ENCODE measurements around the gene DOCK11. TPM values are rescaled to one million over a fixed set of nuclear protein-coding genes. Genes with fewer than 3 reads are reported as not detected.
A peak's percentile ranks its signal among the peaks of the same experiment; 100 is the strongest.
"Not testable (repeated sequence)": the region's sequence is repeated elsewhere in the genome, so short reads cannot be mapped to it uniquely, and the experiment has no call there.

The DOCK11 gene
- total RNA-seq, 2 donors from 2014 or later: 45.5 to 50.6 TPM

DNA sequence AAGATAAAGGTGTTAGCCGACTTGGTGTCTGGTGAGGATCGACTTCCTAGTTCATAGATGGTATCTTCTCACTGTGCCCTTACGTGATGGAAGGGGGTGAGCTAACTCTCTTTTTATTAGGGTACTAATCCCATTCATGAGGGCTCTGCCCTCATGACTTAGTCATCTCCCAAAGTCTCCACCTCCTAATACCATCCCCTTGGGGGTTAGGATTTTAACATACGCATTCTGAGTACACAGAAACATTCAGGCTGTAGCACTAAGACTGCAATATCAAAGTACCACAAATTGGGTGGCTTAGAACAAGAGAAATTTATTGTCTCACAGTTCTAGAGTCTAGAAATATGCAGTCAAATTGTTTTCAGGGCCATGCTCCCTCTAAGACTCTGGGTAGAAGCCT is 173.8 kb downstream of the DOCK11 start:
- Mint-ChIP-seq H3K9me3 (no peaks in the 10 kb centered on the region), H3K4me1 (no peaks in the 10 kb centered on the region), H3K27me3 (no peaks in the 10 kb centered on the region), H3K27ac (no peak overlapping the region), H3K4me3 (no peak overlapping the region), H3K36me3 (ENCODE audit: low read depth) (peaks cover 85% of the 10 kb centered on the region)
- no peak for ATAC-seq (replicated peaks)

DNA sequence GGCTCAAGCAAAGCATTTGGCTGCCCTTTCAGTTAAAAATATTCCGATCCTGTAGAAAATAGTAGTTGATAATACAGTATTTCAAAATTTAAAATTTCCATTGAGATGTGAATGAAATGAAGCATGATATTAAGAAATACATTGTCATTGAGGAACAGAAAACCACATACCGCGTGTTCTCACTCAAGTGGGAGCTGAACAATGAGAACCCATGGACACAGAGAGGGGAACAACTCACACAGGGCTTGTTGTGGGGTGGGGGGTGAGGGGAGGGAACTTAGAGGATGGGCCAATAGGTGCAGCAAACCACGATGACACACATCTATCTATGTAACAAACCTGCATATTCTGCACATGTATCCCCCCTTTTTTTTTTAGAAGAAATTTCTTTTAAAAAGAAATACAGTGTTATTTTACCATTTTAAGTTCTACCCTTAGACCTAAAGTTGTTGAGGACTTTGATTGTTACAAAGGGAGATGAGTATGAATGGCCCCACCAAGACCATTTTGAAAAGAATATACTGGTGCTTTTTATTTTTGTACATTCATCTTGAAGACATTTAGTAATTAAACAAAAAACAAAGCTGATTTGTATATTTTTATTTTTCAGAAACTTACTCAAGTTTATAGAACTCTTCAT is 179.8 kb downstream of the DOCK11 start:
- Mint-ChIP-seq H3K4me3 (no peak overlapping the region), H3K4me1 (no peaks in the 10 kb centered on the region), H3K27ac (no peak overlapping the region), H3K27me3 (no peaks in the 10 kb centered on the region), H3K36me3 (ENCODE audit: low read depth) (peaks cover 89% of the 10 kb centered on the region), H3K9me3 (no peaks in the 10 kb centered on the region)
- no peak for ATAC-seq (replicated peaks)

DNA sequence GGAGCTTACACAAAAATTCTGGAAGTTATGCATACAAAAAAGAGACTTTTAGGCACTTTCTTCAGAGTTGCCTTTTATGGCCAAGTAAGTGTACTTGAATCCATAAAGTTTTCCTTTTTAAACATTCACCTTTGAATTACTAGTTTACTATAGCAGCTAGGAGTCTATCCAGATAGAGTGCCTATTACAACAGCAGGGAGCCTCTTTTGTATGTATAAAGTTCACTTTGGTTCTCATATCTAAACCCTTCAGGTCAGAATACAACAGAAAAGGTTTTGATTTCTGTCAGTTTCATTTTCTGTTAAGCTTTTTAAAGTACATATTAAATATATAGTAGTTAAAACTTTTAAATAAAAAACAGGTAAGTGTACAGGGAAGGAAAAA is 180.3 kb downstream of the DOCK11 start:
- Mint-ChIP-seq H3K27ac (no peak overlapping the region), H3K4me3 (no peak overlapping the region), H3K4me1 (no peaks in the 10 kb centered on the region), H3K27me3 (no peaks in the 10 kb centered on the region), H3K36me3 (ENCODE audit: low read depth) (peaks cover 88% of the 10 kb centered on the region), H3K9me3 (no peaks in the 10 kb centered on the region)
- ATAC-seq (replicated peaks): peak; percentile 28

DNA sequence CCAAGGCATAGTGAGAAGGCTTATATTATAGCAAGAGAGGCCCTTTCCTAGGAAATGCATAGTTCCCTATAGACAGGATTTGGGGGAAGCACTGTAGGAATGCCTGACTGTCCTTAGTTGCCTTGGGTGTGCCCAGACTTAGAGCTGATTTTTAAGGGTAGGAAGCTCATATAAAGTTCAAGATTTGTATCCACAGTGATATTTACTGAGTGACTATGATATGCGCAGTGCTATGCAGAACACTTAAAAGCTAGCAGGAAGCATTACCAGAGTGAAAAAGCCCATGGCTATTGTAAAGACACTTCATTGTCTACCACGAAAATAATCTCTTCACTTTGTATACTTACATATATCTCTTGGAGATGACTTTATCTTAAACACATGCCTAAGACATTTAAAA is 181.7 kb downstream of the DOCK11 start:
- no peak for ATAC-seq (replicated peaks)
- no peaks in the 10 kb centered on the region for H3K4me1 Mint-ChIP-seq
- peaks cover 88% of the 10 kb centered on the region for H3K36me3 Mint-ChIP-seq (ENCODE audit: low read depth)
- no peaks in the 10 kb centered on the region for H3K27me3 Mint-ChIP-seq
- H3K9me3 Mint-ChIP-seq: no peaks in the 10 kb centered on the region
- no peak overlapping the region for H3K4me3 Mint-ChIP-seq
- H3K27ac Mint-ChIP-seq: no peak overlapping the region

DNA sequence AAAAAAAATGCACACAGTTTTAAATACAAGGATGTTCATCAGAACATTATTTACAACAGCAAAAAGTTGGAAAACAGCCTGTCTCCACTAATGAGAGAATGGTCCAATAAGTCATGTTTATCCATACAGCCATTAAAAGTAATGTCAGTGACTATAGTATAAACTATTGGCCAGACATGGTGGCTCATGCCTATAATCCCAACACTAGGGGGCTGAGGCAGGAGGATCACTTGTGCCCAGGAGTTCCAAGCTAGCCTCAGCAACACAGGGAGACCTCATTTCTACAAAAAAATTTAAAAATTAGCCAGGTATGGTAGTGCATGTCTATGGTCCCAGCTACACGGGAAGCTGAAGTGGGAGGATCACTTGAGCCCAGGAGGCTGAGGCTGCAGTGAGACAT is 183.7 kb downstream of the DOCK11 start:
- H3K4me3 Mint-ChIP-seq: no peak overlapping the region
- H3K27ac Mint-ChIP-seq: no peak overlapping the region
- H3K27me3 Mint-ChIP-seq: no peaks in the 10 kb centered on the region
- peaks cover 80% of the 10 kb centered on the region for H3K36me3 Mint-ChIP-seq (ENCODE audit: low read depth)
- ATAC-seq (replicated peaks): no peak
- H3K4me1 Mint-ChIP-seq: no peaks in the 10 kb centered on the region
- H3K9me3 Mint-ChIP-seq: no peaks in the 10 kb centered on the region

DNA sequence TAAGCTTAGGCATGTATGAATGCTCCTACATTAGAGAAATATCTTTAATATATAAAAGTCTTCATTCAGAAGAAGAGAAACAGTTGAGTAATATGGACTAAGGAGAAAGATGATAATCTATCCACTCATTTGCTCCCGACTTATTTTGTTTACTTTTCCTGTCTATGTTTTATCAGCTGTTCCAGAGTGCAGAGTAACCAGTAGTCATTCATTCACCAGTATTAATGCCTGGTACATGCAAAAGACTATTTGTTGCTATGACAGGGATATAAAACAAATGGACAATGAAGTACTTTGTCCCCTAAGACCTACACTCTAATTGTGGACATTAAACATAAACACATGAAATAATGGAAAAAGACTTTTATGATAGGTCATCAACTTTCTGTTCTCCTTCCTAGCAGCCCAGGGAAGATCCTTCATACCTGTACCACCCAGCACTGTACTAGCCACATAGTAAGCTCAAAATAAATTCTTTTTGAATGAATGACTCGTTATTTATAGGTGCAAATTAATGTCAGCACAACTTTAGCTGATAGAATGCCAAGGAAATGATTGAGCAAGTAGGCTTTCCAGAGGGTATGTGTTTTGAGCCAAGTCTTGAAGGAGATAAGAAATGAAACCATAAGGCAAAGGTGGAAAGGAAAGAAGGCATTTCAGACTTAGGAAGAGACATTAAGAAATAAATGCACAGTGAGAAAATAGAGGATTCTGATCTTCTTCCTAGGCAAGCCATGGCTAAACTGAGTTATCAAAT is 186.8 kb downstream of the DOCK11 start:
- H3K4me3 Mint-ChIP-seq: no peak overlapping the region
- H3K36me3 Mint-ChIP-seq (ENCODE audit: low read depth): peaks cover 73% of the 10 kb centered on the region
- no peak for ATAC-seq (replicated peaks)
- H3K9me3 Mint-ChIP-seq: no peaks in the 10 kb centered on the region
- no peak overlapping the region for H3K27ac Mint-ChIP-seq
- H3K4me1 Mint-ChIP-seq: no peaks in the 10 kb centered on the region
- no peaks in the 10 kb centered on the region for H3K27me3 Mint-ChIP-seq

DNA sequence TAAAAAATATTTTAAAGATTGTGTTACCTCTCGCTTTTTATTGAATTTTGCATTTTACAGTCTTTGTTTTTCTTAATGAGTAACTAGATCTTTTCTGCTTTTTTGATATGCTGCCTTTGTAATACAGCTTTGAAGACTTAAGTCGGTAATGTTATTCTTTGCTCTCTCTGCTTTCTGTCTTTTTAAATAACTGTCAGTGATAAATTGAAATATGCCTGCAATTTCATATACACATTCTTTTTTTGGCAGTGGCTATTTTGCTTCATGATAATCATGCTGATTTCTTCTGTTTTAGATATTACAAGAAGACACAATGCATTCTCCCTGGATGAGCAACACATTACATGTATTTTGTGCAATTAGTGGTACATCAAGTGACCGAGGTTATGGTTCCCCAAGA is 189.8 kb downstream of the DOCK11 start:
- Mint-ChIP-seq H3K4me3 (no peak overlapping the region), H3K27ac (no peak overlapping the region), H3K4me1 (no peaks in the 10 kb centered on the region), H3K27me3 (no peaks in the 10 kb centered on the region), H3K9me3 (no peaks in the 10 kb centered on the region), H3K36me3 (ENCODE audit: low read depth) (peaks cover 68% of the 10 kb centered on the region)
- ATAC-seq (replicated peaks): no peak

DNA sequence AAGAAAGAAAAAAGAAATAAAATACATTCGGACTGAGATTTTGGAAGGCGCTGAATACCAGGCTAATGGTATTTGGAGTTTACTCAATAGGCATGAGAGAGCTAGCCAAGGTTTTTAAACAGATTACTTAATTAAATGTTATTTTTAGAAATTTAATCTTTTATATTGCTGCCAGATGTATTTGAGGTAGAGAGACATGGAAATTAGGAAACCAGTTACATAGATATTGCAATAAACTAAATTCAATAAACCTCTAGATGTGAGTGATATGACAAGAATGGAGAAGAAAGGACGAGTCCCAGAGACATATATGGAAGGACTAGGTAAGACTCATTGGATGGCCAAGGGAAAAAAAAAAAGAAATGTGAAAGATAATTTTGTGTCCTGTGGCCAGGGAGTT is 193.3 kb downstream of the DOCK11 start:
- Mint-ChIP-seq H3K4me3 (no peak overlapping the region), H3K9me3 (no peaks in the 10 kb centered on the region), H3K27me3 (no peaks in the 10 kb centered on the region), H3K27ac (no peak overlapping the region), H3K36me3 (ENCODE audit: low read depth) (peaks cover 43% of the 10 kb centered on the region), H3K4me1 (no peaks in the 10 kb centered on the region)
- ATAC-seq (replicated peaks): no peak

DNA sequence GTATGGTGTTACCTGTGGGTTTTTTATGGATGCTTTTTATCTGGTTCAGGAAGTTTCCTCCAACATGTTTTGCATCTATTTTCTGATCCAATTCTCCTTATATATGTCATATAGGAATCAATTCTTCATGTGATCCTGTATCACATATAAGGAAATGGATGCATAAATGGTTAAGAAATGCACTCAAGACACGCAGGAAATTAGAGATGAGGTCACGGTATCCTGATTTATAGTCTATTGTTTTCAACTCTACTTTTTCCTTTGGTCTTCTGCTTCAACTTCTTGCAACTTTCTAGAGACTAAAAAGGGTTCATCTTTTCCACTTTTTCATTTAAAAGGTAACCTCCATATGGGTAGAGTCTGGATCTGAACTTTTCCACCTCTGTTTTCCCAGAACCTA is 198.2 kb downstream of the DOCK11 start:
- ATAC-seq (replicated peaks): no peak
- Mint-ChIP-seq H3K27ac (no peak overlapping the region), H3K4me1 (no peaks in the 10 kb centered on the region), H3K27me3 (no peaks in the 10 kb centered on the region), H3K36me3 (ENCODE audit: low read depth) (peaks cover 14% of the 10 kb centered on the region), H3K9me3 (no peaks in the 10 kb centered on the region), H3K4me3 (no peak overlapping the region)

DNA sequence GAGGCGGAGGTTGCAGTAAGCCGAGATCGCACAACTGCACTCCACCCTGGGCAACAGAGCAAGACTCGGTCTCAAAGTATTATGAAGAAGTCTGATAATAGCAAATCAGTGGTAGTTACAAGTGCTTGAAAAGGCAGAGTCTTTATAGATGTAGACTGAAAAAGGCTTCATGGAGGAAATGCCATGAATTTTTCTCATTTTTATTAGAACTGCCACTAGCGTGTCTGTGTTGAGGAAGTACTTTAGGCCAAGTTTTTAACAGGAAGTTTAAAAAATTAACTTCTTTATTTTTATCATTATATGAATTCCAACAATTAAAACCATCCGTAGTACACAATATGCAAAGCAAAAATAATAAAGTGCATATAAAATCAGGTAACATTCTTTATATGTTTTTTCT is 199.0 kb downstream of the DOCK11 start:
- H3K9me3 Mint-ChIP-seq: no peaks in the 10 kb centered on the region
- H3K4me1 Mint-ChIP-seq: no peaks in the 10 kb centered on the region
- ATAC-seq (replicated peaks): no peak
- H3K27me3 Mint-ChIP-seq: no peaks in the 10 kb centered on the region
- H3K27ac Mint-ChIP-seq: no peak overlapping the region
- H3K36me3 Mint-ChIP-seq (ENCODE audit: low read depth): peaks cover 10% of the 10 kb centered on the region
- no peak overlapping the region for H3K4me3 Mint-ChIP-seq

DNA sequence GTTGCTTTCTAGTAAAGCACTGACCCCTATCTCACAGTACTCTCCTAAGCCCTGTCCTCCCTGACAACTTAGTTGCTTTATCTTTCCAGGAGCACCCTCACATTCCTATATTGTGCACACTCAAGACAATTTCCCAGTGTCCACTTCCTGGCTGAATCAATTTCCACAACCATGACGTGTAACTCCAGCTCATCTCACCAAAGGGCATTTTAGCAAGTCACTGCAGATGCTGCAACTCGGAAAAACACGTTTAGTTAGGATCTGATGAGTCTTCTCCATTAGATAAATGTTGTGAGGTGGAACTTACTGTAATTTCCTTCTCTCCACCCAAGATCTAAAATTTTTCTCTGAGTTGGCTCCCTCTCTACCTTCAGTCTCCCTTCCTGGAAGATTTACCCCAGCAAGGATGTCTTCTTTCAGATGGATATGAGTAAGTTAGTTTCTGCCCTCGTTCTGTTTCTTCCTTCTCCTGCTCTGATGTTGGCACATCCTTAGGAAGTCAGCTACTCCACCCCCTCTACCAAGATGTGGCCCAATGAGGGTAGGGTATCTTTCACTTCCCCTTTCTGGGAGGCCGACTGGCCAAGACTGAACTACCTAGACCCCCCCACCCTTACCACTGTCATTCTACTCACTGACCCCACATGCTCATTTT is 203.0 kb downstream of the DOCK11 start:
- Mint-ChIP-seq H3K4me3 (no peak overlapping the region), H3K27ac (no peak overlapping the region)

DNA sequence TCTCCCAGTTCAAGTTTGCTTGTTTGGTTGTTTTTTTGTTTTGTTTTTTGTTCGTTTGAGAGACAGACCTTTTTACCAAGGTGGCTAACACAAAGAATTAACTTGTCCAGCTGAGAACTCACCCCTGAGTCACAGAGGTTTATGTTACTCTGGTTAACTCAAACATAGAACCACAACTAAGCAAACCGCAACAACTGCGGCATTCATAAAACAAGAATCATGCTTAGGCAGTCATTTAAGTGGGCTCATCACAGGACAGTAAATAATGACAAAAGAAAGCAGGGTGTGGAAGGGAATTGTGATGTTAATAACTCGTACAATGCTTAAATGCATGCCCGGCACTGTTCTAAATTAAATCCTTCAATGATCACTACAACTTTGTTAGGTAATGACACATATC is 207.1 kb downstream of the DOCK11 start:
- H3K27ac Mint-ChIP-seq: no peak overlapping the region
- H3K4me3 Mint-ChIP-seq: no peak overlapping the region
- no peaks in the 10 kb centered on the region for H3K4me1 Mint-ChIP-seq
- H3K36me3 Mint-ChIP-seq (ENCODE audit: low read depth): no peaks in the 10 kb centered on the region
- no peaks in the 10 kb centered on the region for H3K9me3 Mint-ChIP-seq
- no peak for ATAC-seq (replicated peaks)
- H3K27me3 Mint-ChIP-seq: no peaks in the 10 kb centered on the region

More for the DNA sequence above, 203.0 kb downstream of the DOCK11 start:
- H3K9me3 Mint-ChIP-seq: no peaks in the 10 kb centered on the region
- ATAC-seq (replicated peaks): no peak
- no peaks in the 10 kb centered on the region for H3K27me3 Mint-ChIP-seq
- no peaks in the 10 kb centered on the region for H3K36me3 Mint-ChIP-seq (ENCODE audit: low read depth)
- H3K4me1 Mint-ChIP-seq: no peaks in the 10 kb centered on the region

DNA sequence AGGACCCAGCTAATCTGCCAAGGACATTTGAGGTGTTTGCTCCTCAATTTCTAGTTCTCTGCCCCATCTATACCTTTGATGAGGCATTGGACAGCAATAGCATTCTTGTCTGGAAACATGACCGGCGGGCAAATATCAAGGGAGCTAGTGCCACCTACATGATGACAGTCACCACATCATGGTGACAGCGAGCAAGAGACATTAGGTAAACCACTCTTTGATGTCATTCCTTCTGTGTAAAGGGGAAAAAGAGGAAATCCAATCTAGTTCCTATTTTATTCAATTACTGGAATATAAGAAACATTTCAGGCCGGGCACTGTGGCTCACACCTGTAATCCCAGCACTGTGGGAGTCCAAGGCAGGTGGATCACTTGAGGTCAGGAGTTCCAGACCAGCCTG is 211.1 kb downstream of the DOCK11 start:
- Mint-ChIP-seq H3K9me3 (no peaks in the 10 kb centered on the region), H3K4me3 (no peak overlapping the region), H3K4me1 (peaks cover 6% of the 10 kb centered on the region), H3K27me3 (no peaks in the 10 kb centered on the region), H3K27ac (no peak overlapping the region), H3K36me3 (ENCODE audit: low read depth) (no peaks in the 10 kb centered on the region)
- no peak for ATAC-seq (replicated peaks)

DNA sequence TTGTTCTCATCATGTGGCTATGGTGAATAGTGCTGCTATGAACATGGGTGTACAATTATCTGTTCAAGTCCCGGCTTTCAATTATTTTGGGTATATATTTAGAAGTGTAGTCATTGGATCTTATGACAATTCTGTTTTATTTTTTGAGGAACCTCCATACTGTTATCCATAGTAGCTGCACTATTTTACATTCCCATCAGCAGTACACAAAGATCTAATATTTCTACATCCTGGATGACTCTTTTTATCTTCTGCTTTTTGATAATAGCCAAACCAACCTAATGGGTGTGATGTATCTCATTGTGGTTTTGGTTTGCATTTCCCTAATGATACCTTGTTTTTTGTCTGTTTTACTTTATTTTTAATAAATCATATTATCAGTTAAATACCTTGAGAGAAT is 218.9 kb downstream of the DOCK11 start:
- no peaks in the 10 kb centered on the region for H3K9me3 Mint-ChIP-seq
- no peak for ATAC-seq (replicated peaks)
- no peak overlapping the region for H3K4me3 Mint-ChIP-seq
- H3K27ac Mint-ChIP-seq: no peak overlapping the region
- H3K27me3 Mint-ChIP-seq: peaks cover 4% of the 10 kb centered on the region
- H3K4me1 Mint-ChIP-seq: no peaks in the 10 kb centered on the region
- no peaks in the 10 kb centered on the region for H3K36me3 Mint-ChIP-seq (ENCODE audit: low read depth)

DNA sequence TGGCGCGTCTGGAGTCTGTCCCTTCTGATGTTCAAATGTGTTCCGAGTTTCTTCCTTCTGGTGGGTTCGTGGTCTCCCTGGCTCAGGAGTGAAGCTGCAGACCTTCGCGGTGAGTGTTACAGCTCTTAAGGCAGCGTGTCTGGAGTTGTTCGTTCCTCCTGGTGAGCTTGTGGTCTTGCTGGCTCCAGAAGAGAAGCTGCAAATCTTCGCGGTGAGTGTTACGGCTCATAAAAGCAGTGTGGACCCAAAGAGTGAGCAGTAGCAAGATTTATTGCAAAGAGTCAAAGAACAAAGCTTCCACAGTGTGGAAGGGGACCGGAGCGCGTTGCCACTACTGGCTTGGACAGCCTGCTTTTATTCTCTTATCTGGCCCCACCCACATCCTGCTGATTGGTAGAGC is 220.3 kb downstream of the DOCK11 start:
- ATAC-seq (replicated peaks); H3K9me3 Mint-ChIP-seq; H3K27me3 Mint-ChIP-seq; H3K27ac Mint-ChIP-seq; H3K4me3 Mint-ChIP-seq; H3K36me3 Mint-ChIP-seq (ENCODE audit: low read depth); H3K4me1 Mint-ChIP-seq: not testable (repeated sequence)
